HepG2 (cell line): ENCODE measurements around the gene PMM2. TPM values are rescaled to one million over a fixed set of nuclear protein-coding genes. Genes with fewer than 3 reads are reported as not detected.

ENCODE experiments used
- ATM ChIP-seq: fragments of 450-650 bp; IDR thresholded peaks from 2 replicates; pipeline ENCODE4 v1.7.1; 2017; ENCODE audit warnings: mild to moderate bottlenecking, borderline replicate concordance
- DZIP1 ChIP-seq: sonication (generic); formaldehyde crosslinking; IDR thresholded peaks from 2 replicates; pipeline ENCODE4 v1.5.0; 2020; ENCODE audit warnings: mild to moderate bottlenecking, missing genetic modification reagents
- GZF1 ChIP-seq: sonication (generic); formaldehyde crosslinking; IDR thresholded peaks from 2 replicates; pipeline ENCODE4 v1.5.1; 2020; ENCODE audit warnings: mild to moderate bottlenecking, missing genetic modification reagents
- HNF1B ChIP-seq: sonication (generic); formaldehyde crosslinking; IDR thresholded peaks from 2 replicates; pipeline ENCODE4 v1.5.1; 2020; ENCODE audit warnings: mild to moderate bottlenecking, moderate library complexity, missing genetic modification reagents
- NR2C2 ChIP-seq: sonication (generic); formaldehyde crosslinking; IDR thresholded peaks from 2 replicates; pipeline ENCODE4 v1.4.0; 2020; ENCODE audit warnings: missing genetic modification reagents, mild to moderate bottlenecking, moderate library complexity, borderline replicate concordance
- SAFB2 ChIP-seq: sonication (generic); formaldehyde crosslinking; IDR thresholded peaks from 2 replicates; pipeline ENCODE4 v1.5.1; 2020; ENCODE audit warnings: missing genetic modification reagents, low read depth, mild to moderate bottlenecking, borderline replicate concordance
- STAT5B ChIP-seq: sonication (generic); formaldehyde crosslinking; IDR thresholded peaks from 2 replicates; pipeline ENCODE4 v1.4.0; 2020; ENCODE audit warnings: missing genetic modification reagents
- ZBTB10 ChIP-seq: sonication (generic); formaldehyde crosslinking; IDR thresholded peaks from 2 replicates; pipeline ENCODE4 v1.4.0; 2020; ENCODE audit warnings: missing genetic modification reagents, borderline replicate concordance
- ZFYVE20 ChIP-seq: sonication (generic); formaldehyde crosslinking; IDR thresholded peaks from 2 replicates; pipeline ENCODE4 v1.8.0; 2023; ENCODE audit warnings: low read depth, mild to moderate bottlenecking, moderate library complexity, missing genetic modification reagents, borderline replicate concordance
- ZNF230 ChIP-seq: sonication (generic); formaldehyde crosslinking; IDR thresholded peaks from 2 replicates; pipeline ENCODE4 v1.4.0; 2020; ENCODE audit warnings: mild to moderate bottlenecking, missing genetic modification reagents
- ZNF296 ChIP-seq: sonication (generic); formaldehyde crosslinking; conservative IDR thresholded peaks from 2 replicates; pipeline ENCODE4 v1.5.0; 2020; ENCODE audit warnings: mild to moderate bottlenecking, missing genetic modification reagents
- ZNF30 ChIP-seq: sonication (generic); formaldehyde crosslinking; IDR thresholded peaks from 2 replicates; pipeline ENCODE4 v1.5.0; 2020; ENCODE audit warnings: mild to moderate bottlenecking, missing genetic modification reagents
- ZNF337 ChIP-seq: sonication (generic); formaldehyde crosslinking; IDR thresholded peaks from 2 replicates; pipeline ENCODE4 v1.5.1; 2020; ENCODE audit warnings: missing genetic modification reagents, low read depth, mild to moderate bottlenecking, borderline replicate concordance
- ZNF609 ChIP-seq: sonication (generic); formaldehyde crosslinking; IDR thresholded peaks from 2 replicates; pipeline ENCODE4 v1.4.0; 2020; ENCODE audit warnings: mild to moderate bottlenecking, missing genetic modification reagents, borderline replicate concordance
- ZNF674 ChIP-seq: sonication (generic); formaldehyde crosslinking; IDR thresholded peaks from 2 replicates; pipeline ENCODE4 v1.5.0; 2020; ENCODE audit warnings: low read depth, mild to moderate bottlenecking, missing genetic modification reagents
- ZSCAN22 ChIP-seq: sonication (generic); formaldehyde crosslinking; IDR thresholded peaks from 2 replicates; pipeline ENCODE4 v1.4.0; 2020; ENCODE audit warnings: mild to moderate bottlenecking, missing genetic modification reagents
- ZSCAN9 ChIP-seq: IDR thresholded peaks from 2 replicates; pipeline ENCODE4 v1.6.1; 2016; ENCODE audit warnings: borderline replicate concordance
- polyA plus RNA-seq, 8 experiments: library from polyadenylated mRNA; depleted of rRNA in 3 of 8; stranded (reverse) in 7 of 8; unstranded in 1 of 8; fragments of >200 nt; fragmentation: Illumina TruSeq in 4 of 8; extraction: Trizol in 4 of 8; gene quantifications; 2 replicates each; pipeline versions ENCODE4 v1.2.1 to v1.2.3, GENCODE V29; 2011 to 2016; ENCODE audit warnings: low read depth in 4 of 8, missing spikeins in 1 of 8, mixed read lengths in 1 of 8; ENCODE audit not compliant: insufficient read depth in 1 of 8
- total RNA-seq, 5 experiments: library from RNA; depleted of rRNA; stranded (reverse); fragments of >200 nt; fragmentation: Illumina TruSeq; extraction: Trizol; gene quantifications; 2 replicates each; pipeline ENCODE4 v1.2.3, GENCODE V29; 2016; ENCODE audit warnings: low read depth in 1 of 5

PMM2 gene
- total and polyA plus RNA-seq, 2 of the 13 experiments (the other 11 are each of a cell fraction or from before 2014, with no cell fraction given) = 52.2 to 93.7 TPM

- TF ChIP-seq DZIP1 = no peak
- TF ChIP-seq GZF1 (CRISPR knock-in tag) = 0 out of 2 replicates have a peak, but pooled peaks have one; percentile 15
- no peak for TF ChIP-seq STAT5B
- TF ChIP-seq ATM = no peak
- no peak for TF ChIP-seq ZSCAN9
- no peak; the same call in 1 of the 2 replicates for TF ChIP-seq ZBTB10
- TF ChIP-seq ZSCAN22 (CRISPR knock-in tag) = no peak
- no peak for TF ChIP-seq NR2C2
- no peak for TF ChIP-seq ZNF337 (CRISPR knock-in tag)
- TF ChIP-seq SAFB2 = no peak
- TF ChIP-seq ZNF609 = no peak
- no peak for TF ChIP-seq ZNF30 (CRISPR knock-in tag)
- no peak for TF ChIP-seq ZFYVE20 (CRISPR knock-in tag)
- no peak for TF ChIP-seq ZNF230 (CRISPR knock-in tag)
- no peak for TF ChIP-seq HNF1B (CRISPR knock-in tag)
- no peak; the same call in 1 of the 2 replicates for TF ChIP-seq ZNF296
- no peak for TF ChIP-seq ZNF674 (CRISPR knock-in tag)
These were observed 69.2 kb downstream of the PMM2 start (continued) for GRCh38 chr16:8866884-8867215.
